Panc1 (cell line): ENCODE results near the gene CACNA1E.

ENCODE experiments used
- POLR2AphosphoS5 ChIP-seq: IDR thresholded peaks from 2 replicates; pipeline ENCODE4 v1.6.1; 2012; ENCODE audit warnings: mild to moderate bottlenecking, low read depth, low read length, moderate library complexity
- TCF7L2 ChIP-seq: IDR thresholded peaks from 2 replicates; pipeline ENCODE4 v1.6.1; 2011; ENCODE audit warnings: mild to moderate bottlenecking, low read depth, low read length, inconsistent platforms
- TF ChIP-seq, protein P1 (sequence below): fragments of 450-650 bp; IDR thresholded peaks from 2 replicates; pipeline ENCODE4 v1.5.1; 2017; ENCODE audit warnings: mild to moderate bottlenecking

DNA sequence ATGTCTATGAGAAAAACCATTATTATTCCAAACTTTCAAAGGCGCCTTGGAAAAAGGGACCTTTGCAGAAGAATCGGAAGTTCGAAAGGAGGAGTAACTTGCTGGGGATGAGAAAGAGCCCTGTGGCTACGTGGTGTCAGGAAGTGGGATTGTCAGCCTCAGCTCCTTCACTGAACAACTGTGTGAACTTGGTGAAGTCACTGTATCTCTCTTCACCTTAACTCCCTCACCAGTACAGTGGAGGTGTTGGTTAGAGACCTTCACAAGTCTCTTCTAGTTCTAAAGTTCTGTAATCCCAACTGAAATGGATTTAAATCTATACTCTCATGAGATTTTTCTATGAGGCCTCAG lies 285.6 kb downstream of the CACNA1E start:
- TF ChIP-seq, protein P1, sequence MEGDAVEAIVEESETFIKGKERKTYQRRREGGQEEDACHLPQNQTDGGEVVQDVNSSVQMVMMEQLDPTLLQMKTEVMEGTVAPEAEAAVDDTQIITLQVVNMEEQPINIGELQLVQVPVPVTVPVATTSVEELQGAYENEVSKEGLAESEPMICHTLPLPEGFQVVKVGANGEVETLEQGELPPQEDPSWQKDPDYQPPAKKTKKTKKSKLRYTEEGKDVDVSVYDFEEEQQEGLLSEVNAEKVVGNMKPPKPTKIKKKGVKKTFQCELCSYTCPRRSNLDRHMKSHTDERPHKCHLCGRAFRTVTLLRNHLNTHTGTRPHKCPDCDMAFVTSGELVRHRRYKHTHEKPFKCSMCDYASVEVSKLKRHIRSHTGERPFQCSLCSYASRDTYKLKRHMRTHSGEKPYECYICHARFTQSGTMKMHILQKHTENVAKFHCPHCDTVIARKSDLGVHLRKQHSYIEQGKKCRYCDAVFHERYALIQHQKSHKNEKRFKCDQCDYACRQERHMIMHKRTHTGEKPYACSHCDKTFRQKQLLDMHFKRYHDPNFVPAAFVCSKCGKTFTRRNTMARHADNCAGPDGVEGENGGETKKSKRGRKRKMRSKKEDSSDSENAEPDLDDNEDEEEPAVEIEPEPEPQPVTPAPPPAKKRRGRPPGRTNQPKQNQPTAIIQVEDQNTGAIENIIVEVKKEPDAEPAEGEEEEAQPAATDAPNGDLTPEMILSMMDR: no peak
- TF ChIP-seq POLR2AphosphoS5: no peak
- TF ChIP-seq TCF7L2: no peak
